HepG2 (cell line): ENCODE measurements around the gene KDM2B. TPM values are rescaled to one million over a fixed set of nuclear protein-coding genes. Genes with fewer than 3 reads are reported as not detected.

Experiments used
- ATAC-seq: fragments of 200-7000 bp; cut with Tn5 transposase; 3 replicates; pipeline ENCODE4 v1.9.1; 2020; ENCODE audit warnings: mild to moderate bottlenecking, moderate library complexity
- BruUV-seq: library from RNA; stranded (reverse); fragments of 400-500 nt; replicated peaks from 2 replicates; lab custom pipeline; 2021; lab: Mats Ljungman, UMichigan
- CTCF ChIA-PET: fragments of 300-600 bp; formaldehyde crosslinking; extraction: SDS; loops from one replicate; lab custom pipeline; 2021; ENCODE audit warnings: low total read pairs, inconsistent platforms, low intra/inter-chr PET ratio; lab: Yijun Ruan, JAX
- POLR2A ChIA-PET: fragments of 350-600 bp; sonication (Branson Sonifier 250); formaldehyde crosslinking; loops from one replicate; lab custom pipeline; 2020; ENCODE audit warnings: antibody characterized with exemption, inconsistent platforms; lab: Yijun Ruan, JAX
- DNase-seq: peaks from one replicate; pipeline ENCODE4 v3.0.0-alpha.2; 2015; ENCODE audit warnings: low spot score
- FAIRE-seq: peaks from 3 replicates; lab custom pipeline; 2011; peaks lifted over from hg19 to GRCh38; lab: Jason Lieb, UNC
- H2AFZ ChIP-seq: one replicate; pipeline ENCODE4 v1.6.1; 2011; ENCODE audit warnings: low read length, inconsistent platforms
- H3K27ac ChIP-seq: fragments of 300-600 bp; 3 replicates; pipeline ENCODE4 v1.8.0; 2011; ENCODE audit warnings: mixed run types, mild to moderate bottlenecking, mixed read lengths, low read length, inconsistent platforms; ENCODE audit not compliant: insufficient read depth; ENCODE audit errors: extremely low read length
- H3K27me3 ChIP-seq, 2 experiments: fragments of 200-600 bp in 1 of 2; 2 replicates in 1 of 2; 3 replicates in 1 of 2; pipeline versions ENCODE4 v1.6.0 to v1.8.0; 2011; ENCODE audit warnings: low read length in 2 of 2, mild to moderate bottlenecking in 2 of 2, moderate library complexity in 2 of 2, inconsistent platforms in 1 of 2; ENCODE audit not compliant: insufficient read depth in 2 of 2, control insufficient read depth in 1 of 2
- H3K36me3 ChIP-seq, 2 experiments: fragments of 200-600 bp in 1 of 2; replicated peaks in 1 of 2; 2 replicates in 1 of 2; 3 replicates in 1 of 2; pipeline versions ENCODE4 v1.5.1 to v1.8.0; 2011; ENCODE audit warnings: low read length in 2 of 2, inconsistent platforms in 1 of 2; ENCODE audit not compliant: insufficient read depth in 2 of 2, control insufficient read depth in 1 of 2
- H3K4me1 ChIP-seq: 2 replicates; pipeline ENCODE4 v1.5.1; 2012; ENCODE audit warnings: low read length, inconsistent platforms; ENCODE audit not compliant: insufficient read depth
- H3K4me2 ChIP-seq: 2 replicates; pipeline ENCODE4 v1.6.0; 2011; ENCODE audit warnings: low read depth, low read length, inconsistent platforms
- H3K4me3 ChIP-seq, 3 experiments: fragments of 200-600 bp in 1 of 3; sonication (generic), shearing (Covaris generic) in 1 of 3; replicated peaks in 1 of 3; 2 replicates each; pipeline ENCODE4 v1.5.1; 2011 to 2016; ENCODE audit warnings: low read length in 3 of 3, inconsistent platforms in 2 of 3, low read depth in 2 of 3, mild to moderate bottlenecking in 2 of 3, control low read depth in 1 of 3, mixed read lengths in 1 of 3; ENCODE audit not compliant: insufficient read depth in 1 of 3
- H3K79me2 ChIP-seq: one replicate; pipeline ENCODE4 v1.6.1; 2011; ENCODE audit warnings: low read length, inconsistent platforms; ENCODE audit not compliant: insufficient read depth
- H3K9ac ChIP-seq: 2 replicates; pipeline ENCODE4 v1.6.0; 2011; ENCODE audit warnings: mild to moderate bottlenecking, low read depth, low read length, inconsistent platforms; ENCODE audit not compliant: insufficient read depth
- H3K9me3 ChIP-seq: 2 replicates; pipeline ENCODE4 v1.5.1; 2012; ENCODE audit warnings: mild to moderate bottlenecking, low read length
- H4K20me1 ChIP-seq: 2 replicates; pipeline ENCODE4 v1.6.0; 2011; ENCODE audit warnings: inconsistent platforms, mild to moderate bottlenecking, low read length, moderate library complexity; ENCODE audit not compliant: insufficient read depth
- BCL6 ChIP-seq: IDR thresholded peaks from 2 replicates; pipeline ENCODE4 v1.6.1; 2016; ENCODE audit warnings: missing genetic modification reagents, missing compliant biosample characterization
- KLF9 ChIP-seq: IDR thresholded peaks from 2 replicates; pipeline ENCODE4 v1.6.1; 2016; ENCODE audit warnings: low read depth
- NFE2L2 ChIP-seq: fragments of 150-350 bp; IDR thresholded peaks from 2 replicates; pipeline ENCODE4 v1.6.1; 2014; ENCODE audit warnings: low read length
- NFKBIZ ChIP-seq: IDR thresholded peaks from 2 replicates; pipeline ENCODE4 v1.6.1; 2018; ENCODE audit warnings: missing genetic modification reagents, missing compliant biosample characterization
- PRMT3 ChIP-seq: sonication (generic); formaldehyde crosslinking; IDR thresholded peaks from 2 replicates; pipeline ENCODE4 v1.8.1; 2022; ENCODE audit warnings: low read depth, mild to moderate bottlenecking, moderate library complexity, missing genetic modification reagents, borderline replicate concordance
- RARA ChIP-seq: IDR thresholded peaks from 2 replicates; pipeline ENCODE4 v1.6.1; 2016; ENCODE audit warnings: missing genetic modification reagents, missing compliant biosample characterization
- RARG ChIP-seq: sonication (generic); formaldehyde crosslinking; IDR thresholded peaks from 2 replicates; pipeline ENCODE4 v1.4.0; 2020; ENCODE audit warnings: low read depth, mild to moderate bottlenecking, missing genetic modification reagents
- SIN3B ChIP-seq: fragments of 150-350 bp; IDR thresholded peaks from 2 replicates; pipeline ENCODE4 v1.6.1; 2014; ENCODE audit warnings: low read length
- SKI ChIP-seq: fragments of 450-650 bp; IDR thresholded peaks from one replicate; pipeline ENCODE4 v1.6.1; 2018; ENCODE audit warnings: mild to moderate bottlenecking; ENCODE audit not compliant: partially characterized antibody
- ZNF557 ChIP-seq: sonication (generic); formaldehyde crosslinking; IDR thresholded peaks from 2 replicates; pipeline ENCODE4 v1.4.0; 2020; ENCODE audit warnings: missing genetic modification reagents
- WGBS: methylation state at CpG from one replicate; pipeline ENCODE4 v1.1.6; 2017; ENCODE audit warnings: low lambda C conversion rate; 5-methylcytosine and 5-hydroxymethylcytosine counted together
- in situ Hi-C: cut with HindIII; loops from 2 replicates; pipeline ENCODE4 v1.10.0; 2017; ENCODE audit warnings: low pct_unique_long_range_greater_than_20kb; ENCODE audit not compliant: extremely low pct_ligation_motif_present
- intact Hi-C: fragments of 100-400 bp; cut with micrococcal nuclease; formaldehyde crosslinking; loops from one replicate; pipeline ENCODE4 v1.10.0; 2022; ENCODE audit not compliant: unreplicated experiment
- polyA plus RNA-seq, 8 experiments: library from polyadenylated mRNA; depleted of rRNA in 3 of 8; stranded (reverse) in 7 of 8; unstranded in 1 of 8; fragments of >200 nt; fragmentation: Illumina TruSeq in 4 of 8; extraction: Trizol in 4 of 8; gene quantifications; 2 replicates each; pipeline versions ENCODE4 v1.2.1 to v1.2.3, GENCODE V29; 2011 to 2016; ENCODE audit warnings: low read depth in 4 of 8, missing spikeins in 1 of 8, mixed read lengths in 1 of 8; ENCODE audit not compliant: insufficient read depth in 1 of 8
- total RNA-seq, 5 experiments: library from RNA; depleted of rRNA; stranded (reverse); fragments of >200 nt; fragmentation: Illumina TruSeq; extraction: Trizol; gene quantifications; 2 replicates each; pipeline ENCODE4 v1.2.3, GENCODE V29; 2016; ENCODE audit warnings: low read depth in 1 of 5
- TF ChIP-seq, protein P1 (sequence below): IDR thresholded peaks from 2 replicates; pipeline ENCODE4 v1.6.1; 2018; ENCODE audit warnings: missing genetic modification reagents

Gene KDM2B
- total and polyA plus RNA-seq, 2 of the 13 experiments (the other 11 are each of a cell fraction or from before 2014, with no cell fraction given), result 17.5 to 26.1 TPM

DNA sequence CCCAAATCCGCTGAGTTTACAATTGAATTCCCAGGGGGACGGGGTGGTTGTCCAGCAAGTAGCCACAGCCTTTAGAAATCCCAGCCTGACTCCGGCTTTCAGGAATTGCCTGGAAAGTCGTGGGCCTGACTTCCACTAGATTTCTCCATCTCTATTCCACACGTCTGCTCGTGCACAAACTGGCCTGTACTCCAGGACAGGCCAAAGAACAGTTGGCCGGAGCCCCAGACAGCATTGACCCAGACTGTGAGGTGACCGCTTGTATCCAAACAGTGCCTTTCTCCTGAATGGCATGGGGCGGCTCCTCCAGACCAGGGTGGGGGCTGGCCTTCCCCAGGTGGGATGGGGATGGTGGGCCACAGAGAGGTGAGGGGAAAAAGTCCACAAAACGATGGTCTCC is 62.2 kb downstream of the KDM2B start:
- peaks cover 5% of the 10 kb centered on the region in 2 experiments; a peak in 2 of 5 replicates for H3K36me3 ChIP-seq
- CTCF ChIA-PET, result no interaction called here
- TF ChIP-seq PRMT3 (CRISPR knock-in tag), result no peak
- TF ChIP-seq BCL6 (CRISPR knock-in tag), result peak; percentile 85
- no peak for TF ChIP-seq ZNF557 (CRISPR knock-in tag)
- TF ChIP-seq, protein P1, sequence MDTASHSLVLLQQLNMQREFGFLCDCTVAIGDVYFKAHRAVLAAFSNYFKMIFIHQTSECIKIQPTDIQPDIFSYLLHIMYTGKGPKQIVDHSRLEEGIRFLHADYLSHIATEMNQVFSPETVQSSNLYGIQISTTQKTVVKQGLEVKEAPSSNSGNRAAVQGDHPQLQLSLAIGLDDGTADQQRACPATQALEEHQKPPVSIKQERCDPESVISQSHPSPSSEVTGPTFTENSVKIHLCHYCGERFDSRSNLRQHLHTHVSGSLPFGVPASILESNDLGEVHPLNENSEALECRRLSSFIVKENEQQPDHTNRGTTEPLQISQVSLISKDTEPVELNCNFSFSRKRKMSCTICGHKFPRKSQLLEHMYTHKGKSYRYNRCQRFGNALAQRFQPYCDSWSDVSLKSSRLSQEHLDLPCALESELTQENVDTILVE (CRISPR knock-in tag), result no peak
- no peak for TF ChIP-seq NFE2L2
- TF ChIP-seq NFKBIZ (CRISPR knock-in tag), result no peak
- no peak for TF ChIP-seq KLF9 (CRISPR knock-in tag)
- 0 out of 2 replicates have a peak, but pooled peaks have one; percentile 15 for TF ChIP-seq RARA (CRISPR knock-in tag)
- no peak for TF ChIP-seq SIN3B
- no peak for TF ChIP-seq RARG
- TF ChIP-seq SKI, result peak; percentile 16
- no peak overlapping the region for H3K9ac ChIP-seq
- H3K4me2 ChIP-seq, result no peak overlapping the region
- POLR2A ChIA-PET, result no interaction called here
- in situ Hi-C loops (no loop called here), intact Hi-C loops (no loop called here)
- no TSS peak for BruUV-seq
- H3K4me1 ChIP-seq, result peaks cover 46% of the 10 kb centered on the region
- no peak overlapping the region for H3K27ac ChIP-seq
- ATAC-seq (peak; percentile 49), DNase-seq (no peak), FAIRE-seq (no peak)
- no peaks in the 10 kb centered on the region for H4K20me1 ChIP-seq
- WGBS, result 75% methylated on average over 4 of the region's 10 CpGs
- H3K4me3 ChIP-seq, result no peak overlapping the region
- no peak overlapping the region for H2AFZ ChIP-seq
- H3K79me2 ChIP-seq, result no peaks in the 10 kb centered on the region
- H3K27me3 ChIP-seq, result no peaks in the 10 kb centered on the region
- H3K9me3 ChIP-seq, result no peaks in the 10 kb centered on the region
